Peyer's patch (tissue), 4 donors: ENCODE measurements around the gene RNF111.

Source experiments
- CTCF ChIP-seq, 6 experiments: fragments of 450-650 bp in 4 of 6; fragments of 200-600 bp in 2 of 6; sonication (generic) in 1 of 6; IDR thresholded peaks; one replicate each; pipeline ENCODE4 v1.5.1; 2017 to 2019; ENCODE audit warnings: antibody characterized with exemption in 6 of 6, mild to moderate bottlenecking in 3 of 6, moderate library complexity in 1 of 6
- POLR2A ChIP-seq, 2 donors: fragments of 450-650 bp; IDR thresholded peaks; one replicate each; pipeline ENCODE4 v1.5.1; 2017; ENCODE audit warnings: antibody characterized with exemption in 2 of 2, mild to moderate bottlenecking in 2 of 2, moderate library complexity in 2 of 2

GRCh38 chr15:59104912-59105732, 117.7 kb downstream of the RNF111 start, which contains the start of gene CCNB2:
- TF ChIP-seq POLR2A (IDR thresholded peaks at IDR 0.05), result no peak
- TF ChIP-seq CTCF (IDR thresholded peaks at IDR 0.05), result no peak
